Heart left ventricle (tissue), 16 donors: Measurements from ENCODE around the gene SMARCC1. TPM values are rescaled to one million over a fixed set of nuclear protein-coding genes. Genes with fewer than 3 reads are reported as not detected.
"Not testable (repeated sequence)": the region's sequence is repeated elsewhere in the genome, so short reads cannot be mapped to it uniquely, and the experiment has no call there.

Experiments
- ATAC-seq, 4 donors: fragments of 200-7000 bp; cut with Tn5 transposase; one replicate each; pipeline ENCODE4 v1.9.1; 2020 to 2022; ENCODE audit warnings: moderate library complexity in 4 of 4, mild to moderate bottlenecking in 3 of 4, moderate number of reproducible peaks in 1 of 4
- DNase-seq, 5 donors: peaks; one replicate each; pipeline ENCODE4 v3.0.0-alpha.2; 2020
- H3K27ac ChIP-seq, 12 donors: fragments of 200-600 bp; sonication (generic) in 4 of 12; one replicate each; pipeline versions ENCODE4 v1.5.0 to v1.8.0; 2016 to 2022; ENCODE audit warnings: mild to moderate bottlenecking in 2 of 12
- H3K27me3 ChIP-seq, 9 donors: fragments of 200-600 bp; sonication (generic) in 2 of 9; one replicate each; pipeline versions ENCODE4 v1.5.1 to v1.8.0; 2016 to 2022; ENCODE audit warnings: mild to moderate bottlenecking in 3 of 9
- H3K36me3 ChIP-seq, 9 donors: fragments of 200-600 bp; sonication (generic) in 2 of 9; one replicate each; pipeline versions ENCODE4 v1.5.0 to v1.8.0; 2018 to 2022; ENCODE audit warnings: mild to moderate bottlenecking in 2 of 9
- H3K4me1 ChIP-seq, 12 donors: fragments of 200-600 bp; sonication (generic) in 4 of 12; one replicate each; pipeline versions ENCODE4 v1.5.0 to v1.8.0; 2016 to 2022; ENCODE audit warnings: mild to moderate bottlenecking in 3 of 12
- H3K4me3 ChIP-seq, 12 donors: fragments of 200-600 bp; sonication (generic) in 4 of 12; one replicate each; pipeline versions ENCODE4 v1.5.0 to v1.8.0; 2017 to 2022; ENCODE audit warnings: mild to moderate bottlenecking in 9 of 12, moderate library complexity in 4 of 12
- H3K9me3 ChIP-seq, 12 donors: fragments of 200-600 bp; sonication (generic) in 4 of 12; one replicate each; pipeline versions ENCODE4 v1.5.0 to v1.8.0; 2016 to 2022; ENCODE audit warnings: mild to moderate bottlenecking in 1 of 12
- POLR2A ChIP-seq, 2 donors: fragments of 450-650 bp; IDR thresholded peaks; one replicate each; pipeline ENCODE4 v1.6.1; 2017; ENCODE audit warnings: antibody characterized with exemption in 2 of 2, mild to moderate bottlenecking in 2 of 2, moderate library complexity in 2 of 2
- WGBS, 4 donors: extraction: QIAGEN DNeasy Blood & Tissue Kit in 2 of 4; methylation state at CpG; one replicate each; pipeline versions ENCODE4 v1.1.5 to v1.1.7; 2013 to 2018; 5-methylcytosine and 5-hydroxymethylcytosine counted together
- intact Hi-C, 10 donors: fragments of 100-400 bp; cut with DNase I; formaldehyde crosslinking; loops; one replicate each; pipeline versions ENCODE4 v1.11.1 to v1.14.2; 2022
- polyA plus RNA-seq, 2 donors: library from polyadenylated mRNA; stranded (reverse); fragments of 200-250 nt; gene quantifications; one replicate each; pipeline ENCODE4 v1.2.3, GENCODE V29; 2013
- total RNA-seq, 9 donors: library from RNA; depleted of rRNA in 2 of 9; stranded (reverse); fragments of >200 nt in 2 of 9; fragmentation: NEBNext Ultra II Directional in 3 of 9; extraction: Animal tissue kit (Norgen Biotek cat#: 25700) in 3 of 9; gene quantifications; one replicate each; pipeline versions ENCODE4 v1.1.0 to v1.2.4, GENCODE V29; 2016 to 2023
- TF ChIP-seq, protein P1 (sequence below), 12 donors: fragments of 200-600 bp; sonication (generic) in 4 of 12; IDR thresholded peaks; one replicate each; pipeline versions ENCODE4 v1.5.0 to v1.8.0; 2018 to 2022; ENCODE audit warnings: antibody characterized with exemption in 12 of 12, mild to moderate bottlenecking in 5 of 12
- donor health status: ischemic (EF 13 %, LVEDD 7.1; RV severe dilation, severe dysfunction).
- donor health status: healthy with polysubstance abuse.
- donor health status: DM: no; HTN: yes; CAD: no.
- donor health status: DM: no; HTN: no; CAD: no.
- donor health status: ischemic (EF 25% LVEDD 6.9; RV normal size, moderate dysfunction).
- donor health status: ischemic (EF 25% LVEDD 5.7; RV mildly dilated, moderate dysfunction).
- donor health status: healthy.
- donor health status: DM: yes; HTN: yes; CAD: no.
- donor health status: ischemic (EF 35%, LVEDD 5.7; RV mildly dilated, moderate dysfunction).
- donor health status: nonischemic (EF 11% LVEDD 7.7; RV severe dilation, severe dysfunction).
- donor health status: DM: yes; HTN: yes; CAD: no.
- donor health status: PGD.
- donor health status: ischemic (EF 29% LVEDD 5.4; RV normal size, mild dysfunction).
- donor health status: nonischemic (EF 23%, LVEDD 6.1; RV moderate dilation, normal function).

Gene SMARCC1
- total and polyA plus RNA-seq, 11 donors: 5.8 to 31.4 (median 25.5) TPM

DNA sequence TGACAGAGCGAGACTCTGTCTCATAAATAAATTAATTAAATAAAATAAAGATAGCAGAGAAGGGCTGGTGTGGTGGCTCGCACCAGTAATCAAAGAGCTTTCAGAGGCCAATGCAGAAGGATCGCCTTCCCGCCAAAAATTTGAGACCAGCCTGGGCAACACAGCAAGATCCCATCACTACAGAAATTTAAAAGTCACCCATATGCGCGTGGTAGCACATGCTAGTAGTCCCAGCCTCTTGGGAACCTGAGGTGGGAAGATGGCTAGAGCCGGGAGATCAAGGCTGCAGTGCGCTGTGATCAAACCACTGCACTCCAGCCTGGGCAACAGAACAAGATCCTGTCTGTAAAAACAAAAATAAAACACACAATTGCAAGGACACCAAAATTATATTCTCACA lies 9.6 kb downstream of the SMARCC1 start:
- ATAC-seq (no peak), DNase-seq (no peak)
- intact Hi-C loops: no loop called here
- Histone ChIP-seq H3K9me3 (no peaks in the 10 kb centered on the region), H3K36me3 (peaks cover 0 to 43% (median 30%) of the 10 kb centered on the region in 9 donors), H3K27me3 (no peaks in the 10 kb centered on the region), H3K27ac (no peak overlapping the region), H3K4me3 (no peak overlapping the region), H3K4me1 (no peaks in the 10 kb centered on the region)
- TF ChIP-seq, protein P1, sequence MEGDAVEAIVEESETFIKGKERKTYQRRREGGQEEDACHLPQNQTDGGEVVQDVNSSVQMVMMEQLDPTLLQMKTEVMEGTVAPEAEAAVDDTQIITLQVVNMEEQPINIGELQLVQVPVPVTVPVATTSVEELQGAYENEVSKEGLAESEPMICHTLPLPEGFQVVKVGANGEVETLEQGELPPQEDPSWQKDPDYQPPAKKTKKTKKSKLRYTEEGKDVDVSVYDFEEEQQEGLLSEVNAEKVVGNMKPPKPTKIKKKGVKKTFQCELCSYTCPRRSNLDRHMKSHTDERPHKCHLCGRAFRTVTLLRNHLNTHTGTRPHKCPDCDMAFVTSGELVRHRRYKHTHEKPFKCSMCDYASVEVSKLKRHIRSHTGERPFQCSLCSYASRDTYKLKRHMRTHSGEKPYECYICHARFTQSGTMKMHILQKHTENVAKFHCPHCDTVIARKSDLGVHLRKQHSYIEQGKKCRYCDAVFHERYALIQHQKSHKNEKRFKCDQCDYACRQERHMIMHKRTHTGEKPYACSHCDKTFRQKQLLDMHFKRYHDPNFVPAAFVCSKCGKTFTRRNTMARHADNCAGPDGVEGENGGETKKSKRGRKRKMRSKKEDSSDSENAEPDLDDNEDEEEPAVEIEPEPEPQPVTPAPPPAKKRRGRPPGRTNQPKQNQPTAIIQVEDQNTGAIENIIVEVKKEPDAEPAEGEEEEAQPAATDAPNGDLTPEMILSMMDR (IDR thresholded peaks at IDR 0.05): no peak
- no peak for TF ChIP-seq POLR2A (IDR thresholded peaks at IDR 0.05)
- 97 to 100% (median 99%) methylated on average over 8 of the region's 8 CpGs for WGBS, 4 donors

DNA sequence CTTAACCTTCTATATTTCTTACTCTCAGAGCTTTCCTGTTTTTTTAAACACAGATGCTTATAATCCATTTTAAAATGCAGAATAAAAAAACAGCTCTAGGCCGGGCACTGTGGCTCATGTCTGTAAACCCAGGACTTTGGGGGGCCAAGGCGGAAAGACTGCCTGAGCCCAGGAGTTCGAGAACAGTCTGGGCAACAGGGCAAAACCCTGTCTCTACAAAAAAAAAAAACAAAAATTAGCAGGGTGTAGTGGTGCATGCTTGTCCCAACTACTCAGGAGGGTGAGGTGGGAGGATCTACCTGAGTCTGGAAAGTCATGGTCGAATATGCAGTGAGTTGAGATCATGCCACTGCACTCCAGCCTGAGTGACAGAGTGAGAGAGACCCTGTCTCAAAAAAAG lies 15.5 kb downstream of the SMARCC1 start:
- H3K27ac ChIP-seq: no peak overlapping the region

DNA sequence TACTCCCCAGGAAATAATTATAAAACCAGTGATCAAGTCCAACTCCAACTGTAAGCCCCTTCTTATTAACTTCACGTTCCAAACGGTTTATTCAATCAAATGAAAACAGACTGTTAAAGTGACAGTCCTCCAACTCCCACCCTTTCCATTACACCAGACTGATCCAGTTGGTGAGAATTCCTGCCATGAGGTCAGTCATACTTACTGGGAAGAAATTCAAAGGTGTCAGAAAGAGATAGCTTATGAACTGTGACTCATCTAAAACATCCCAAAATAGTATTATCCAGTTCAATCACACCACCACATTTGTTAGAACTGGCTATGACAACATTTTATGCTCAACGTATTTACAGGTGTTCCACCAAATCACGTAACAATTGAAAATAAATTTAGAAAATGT lies 19.5 kb downstream of the SMARCC1 start:
- peaks cover 0 to 10% (median 0%) of the 10 kb centered on the region in 12 donors for H3K4me1 ChIP-seq
- H3K4me3 ChIP-seq: no peak overlapping the region
- ATAC-seq (peak in 3 of 4 donors; percentile 61 to 80 (median 77)), DNase-seq (no peak)
- intact Hi-C loops: no loop called here
- peaks cover 0 to 42% (median 15%) of the 10 kb centered on the region in 9 donors for H3K36me3 ChIP-seq
- H3K9me3 ChIP-seq: no peaks in the 10 kb centered on the region
- H3K27me3 ChIP-seq: no peaks in the 10 kb centered on the region
- WGBS, 4 donors: 34 to 47% (median 41%) methylated on average over 4 of the region's 4 CpGs
- TF ChIP-seq POLR2A (IDR thresholded peaks at IDR 0.05): no peak
- TF ChIP-seq, protein P1 (IDR thresholded peaks at IDR 0.05): no peak
- no peak overlapping the region for H3K27ac ChIP-seq

More for the DNA sequence above, 15.5 kb downstream of the SMARCC1 start:
- Histone ChIP-seq H3K4me3 (no peak overlapping the region), H3K27me3 (no peaks in the 10 kb centered on the region), H3K4me1 (peaks cover 0 to 10% (median 0%) of the 10 kb centered on the region in 12 donors), H3K9me3 (no peaks in the 10 kb centered on the region), H3K36me3 (peaks cover 0 to 58% (median 28%) of the 10 kb centered on the region in 9 donors)
- TF ChIP-seq, protein P1 (IDR thresholded peaks at IDR 0.05): no peak
- TF ChIP-seq POLR2A (IDR thresholded peaks at IDR 0.05): no peak
- 92 to 99% (median 93%) methylated on average over 4 of the region's 4 CpGs for WGBS, 4 donors
- no peak for ATAC-seq
- no peak for DNase-seq
- intact Hi-C loops: no loop called here

DNA sequence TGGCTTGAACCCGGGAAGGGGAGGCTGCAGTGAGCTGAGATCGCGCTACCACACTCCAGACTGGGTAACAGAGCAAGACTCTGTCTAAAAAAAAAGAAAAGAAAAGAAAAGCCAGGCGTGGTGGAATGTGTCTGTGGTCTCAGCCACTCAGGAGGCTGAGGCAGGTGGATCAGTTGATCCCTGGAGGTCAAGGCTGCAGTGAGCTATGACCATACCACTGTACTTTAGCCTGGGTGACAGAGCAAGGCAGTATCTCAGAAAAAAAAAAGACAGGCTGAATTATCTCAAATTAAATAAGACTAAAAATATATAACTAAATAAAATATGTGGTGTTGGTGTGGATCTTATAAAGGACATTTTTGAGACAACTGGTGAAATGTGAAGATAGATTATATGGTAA lies 20.6 kb downstream of the SMARCC1 start:
- no peak for TF ChIP-seq POLR2A (IDR thresholded peaks at IDR 0.05)
- TF ChIP-seq, protein P1 (IDR thresholded peaks at IDR 0.05): no peak
- Histone ChIP-seq H3K27me3 (no peaks in the 10 kb centered on the region), H3K4me3 (no peak overlapping the region), H3K36me3 (peaks cover 0 to 43% (median 20%) of the 10 kb centered on the region in 9 donors), H3K27ac (no peak overlapping the region), H3K4me1 (peaks cover 0 to 10% (median 0%) of the 10 kb centered on the region in 12 donors), H3K9me3 (no peaks in the 10 kb centered on the region)
- intact Hi-C loops: no loop called here
- DNase-seq: no peak
- 91 to 96% (median 95%) methylated on average over 4 of the region's 4 CpGs for WGBS, 4 donors
- no peak for ATAC-seq

DNA sequence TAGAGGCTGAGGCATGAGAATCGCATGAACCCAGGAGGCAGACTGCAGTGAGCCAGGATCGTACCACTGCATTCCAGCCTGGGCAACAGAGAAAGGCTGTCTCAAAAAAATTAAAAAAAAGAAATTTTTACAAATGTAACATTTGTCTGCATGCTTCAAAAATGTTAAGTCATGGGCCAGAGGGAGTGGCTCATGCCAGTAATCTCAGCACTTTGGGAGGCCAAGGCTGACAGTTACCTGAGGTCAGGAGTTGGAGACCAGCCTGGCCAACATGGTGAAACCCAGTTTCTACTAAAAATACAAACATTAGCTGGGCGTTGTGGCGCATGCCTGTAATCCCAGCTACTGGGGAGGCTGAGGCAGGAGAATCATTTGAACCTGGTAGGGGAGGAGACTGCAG lies 21.5 kb downstream of the SMARCC1 start:
- H3K4me3 ChIP-seq, H3K27ac ChIP-seq, intact Hi-C loops, DNase-seq, H3K9me3 ChIP-seq, H3K27me3 ChIP-seq, H3K4me1 ChIP-seq, ATAC-seq: not testable (repeated sequence)
- peaks cover 0 to 35% (median 16%) of the 10 kb centered on the region in 9 donors for H3K36me3 ChIP-seq
- 93 to 97% (median 95%) methylated on average over 4 of the region's 4 CpGs for WGBS, 4 donors
